ENCODE measurements around the gene PRSS57. TPM values are rescaled to one million over a fixed set of nuclear protein-coding genes. Genes with fewer than 3 reads are reported as not detected.

The PRSS57 gene
- total and polyA plus RNA-seq, 2 of the 13 experiments (the other 11 are each of a cell fraction or from before 2014, with no cell fraction given), result 0.12 TPM; not detected in 1

- no peak for TF ChIP-seq ZBTB40 (IDR thresholded peaks at IDR 0.05)
- peak; percentile 78 for TF ChIP-seq ZBTB40 (CRISPR knock-in tag; IDR thresholded peaks at IDR 0.05)
- peak; percentile 87 for TF ChIP-seq PRDM10 (CRISPR knock-in tag; IDR thresholded peaks at IDR 0.05; ENCODE audit: low read depth)
- TF ChIP-seq ZUFSP (CRISPR knock-in tag; IDR thresholded peaks at IDR 0.05; ENCODE audit: borderline replicate concordance), result no peak
- peak; percentile 59; the same call in 1 of the 2 replicates for TF ChIP-seq POLR2G (IDR thresholded peaks at IDR 0.05; ENCODE audit: low read depth, low read length)
- TF ChIP-seq HOMEZ (CRISPR knock-in tag; IDR thresholded peaks at IDR 0.05; ENCODE audit: low read depth), result peak; percentile 73; the same call in 1 of the 2 replicates
- TF ChIP-seq ZNF614 (CRISPR knock-in tag; IDR thresholded peaks at IDR 0.05; ENCODE audit: borderline replicate concordance), result peak; percentile 78; the same call in 1 of the 2 replicates
- peak; percentile 81; the same call in 1 of the 2 replicates for TF ChIP-seq ZNF232 (CRISPR knock-in tag; IDR thresholded peaks at IDR 0.05; ENCODE audit: borderline replicate concordance)
- peak; percentile 80; the same call in 1 of the 2 replicates for TF ChIP-seq ZFP91 (CRISPR knock-in tag; IDR thresholded peaks at IDR 0.05; ENCODE audit: borderline replicate concordance)
Measured at GRCh38 chr19:738509-739128, 43.4 kb upstream of the PRSS57 start (continued).

Data from HepG2 (cell line).